Stimulated activated CD4-positive, alpha-beta T cell treated with anti-CD3 and anti-CD28 coated beads, Interleukin-2, amount 100 ng/mL, for 48 hours (primary cell): Measurements from ENCODE around the gene PPM1M.
"Not testable (repeated sequence)": the region's sequence is repeated elsewhere in the genome, so short reads cannot be mapped to it uniquely, and the experiment has no call there.

Experiments
- DNase-seq, 2 donors: peaks; one replicate each; pipeline ENCODE4 v3.0.0-alpha.2; 2020

Gene PPM1M

GRCh38 chr3:52248165-52248541 is 2.6 kb downstream of the PPM1M start:
- no peak for DNase-seq

- no peak for DNase-seq
Observed at GRCh38 chr3:52248816-52249547, 3.4 kb downstream of the PPM1M start.

GRCh38 chr3:52249683-52250082 is 4.1 kb downstream of the PPM1M start:
- DNase-seq = no peak

- no peak for DNase-seq
Observed at GRCh38 chr3:52250122-52250521, 4.6 kb downstream of the PPM1M start.

- DNase-seq = peak; percentile 69 to 71
Observed at GRCh38 chr3:52253314-52254304, 8.1 kb downstream of the PPM1M start.

- DNase-seq = no peak
Observed at GRCh38 chr3:52254608-52255007, 9.0 kb downstream of the PPM1M start.

GRCh38 chr3:52256159-52256558 is 10.6 kb downstream of the PPM1M start:
- no peak for DNase-seq

GRCh38 chr3:52256622-52257021 is 11.1 kb downstream of the PPM1M start:
- no peak for DNase-seq

GRCh38 chr3:52257911-52258310 is 12.4 kb downstream of the PPM1M start:
- no peak for DNase-seq

- DNase-seq = no peak
Observed at GRCh38 chr3:52259035-52259434, 13.5 kb downstream of the PPM1M start.

- DNase-seq = no peak
Observed at GRCh38 chr3:52259448-52259847, 13.9 kb downstream of the PPM1M start.

- no peak for DNase-seq
Observed at GRCh38 chr3:52262447-52262846, 16.9 kb downstream of the PPM1M start.

- DNase-seq = no peak
Observed at GRCh38 chr3:52265387-52265786, 19.8 kb downstream of the PPM1M start.

- DNase-seq = no peak
Observed at GRCh38 chr3:52268036-52268435, 22.5 kb downstream of the PPM1M start.

GRCh38 chr3:52269776-52270175 is 24.2 kb downstream of the PPM1M start:
- DNase-seq = no peak

- DNase-seq = no peak
Observed at GRCh38 chr3:52270252-52270754, 24.7 kb downstream of the PPM1M start.

GRCh38 chr3:52272172-52272571 is 26.6 kb downstream of the PPM1M start:
- not testable (repeated sequence) for DNase-seq

GRCh38 chr3:52272831-52273230 is 27.3 kb downstream of the PPM1M start:
- DNase-seq = no peak

GRCh38 chr3:52274781-52275180 is 29.2 kb downstream of the PPM1M start:
- not testable (repeated sequence) for DNase-seq

- DNase-seq = peak; percentile 73 to 74
Observed at GRCh38 chr3:52277071-52277964, 31.8 kb downstream of the PPM1M start.

GRCh38 chr3:52277972-52278509 is 32.5 kb downstream of the PPM1M start:
- DNase-seq = peak; percentile 59 to 65

- DNase-seq = peak; percentile 99
Observed at GRCh38 chr3:52278510-52279069, 33.0 kb downstream of the PPM1M start, which contains the start of gene WDR82. WDR82 (minus strand) TSS chr3:52278649; CDS start chr3:52278361, 288 bp downstream.
